SK-N-SH (cell line): ENCODE data around the gene TLE5. TPM values are rescaled to one million over a fixed set of nuclear protein-coding genes. Genes with fewer than 3 reads are reported as not detected.

ENCODE experiments used
- CTCF ChIA-PET: fragments of 300-600, 350-600 bp; formaldehyde crosslinking; extraction: SDS; loops from one replicate; lab custom pipeline; 2021; lab: Yijun Ruan, JAX
- POLR2A ChIA-PET: fragments of 350-600 bp; sonication (Branson Sonifier 250); formaldehyde crosslinking; extraction: SDS; loops from one replicate; lab custom pipeline; 2020; ENCODE audit warnings: antibody characterized with exemption, inconsistent platforms; lab: Yijun Ruan, JAX
- DNase-seq: peaks from one replicate; pipeline ENCODE4 v3.0.0; 2012
- H2AFZ ChIP-seq: fragments of 200-600 bp; sonication (generic); 2 replicates; pipeline ENCODE4 v1.8.1; 2016; ENCODE audit warnings: antibody characterized with exemption, mild to moderate bottlenecking, low read depth
- H3F3A ChIP-seq: fragments of 200-600 bp; sonication (generic); replicated peaks from 2 replicates; pipeline ENCODE3; 2016; ENCODE audit warnings: antibody characterized with exemption, mild to moderate bottlenecking; ENCODE audit not compliant: insufficient read depth
- H3K27ac ChIP-seq, 2 experiments: fragments of 200-500 bp in 1 of 2; fragments of 200-600 bp in 1 of 2; sonication (Bioruptor generic) in 1 of 2; sonication (generic), shearing (Covaris generic) in 1 of 2; 2 replicates each; pipeline versions ENCODE4 v1.5.1 to v1.6.1; 2014 to 2016; ENCODE audit warnings: low read depth in 2 of 2, inconsistent platforms in 1 of 2, low read length in 1 of 2, mild to moderate bottlenecking in 1 of 2, mixed read lengths in 1 of 2
- H3K27me3 ChIP-seq: fragments of 200-600 bp; sonication (generic), shearing (Covaris generic); 2 replicates; pipeline ENCODE4 v1.6.1; 2016; ENCODE audit warnings: mixed run types; ENCODE audit not compliant: insufficient read depth
- H3K36me3 ChIP-seq, 2 experiments: fragments of 200-500 bp in 1 of 2; fragments of 200-600 bp in 1 of 2; sonication (Bioruptor generic) in 1 of 2; sonication (generic) in 1 of 2; replicated peaks in 1 of 2; 2 replicates each; pipeline versions ENCODE3 to v1.5.1; 2014 to 2016; ENCODE audit warnings: low read length in 1 of 2, mild to moderate bottlenecking in 1 of 2; ENCODE audit not compliant: insufficient read depth in 2 of 2, control insufficient read depth in 1 of 2
- H3K4me1 ChIP-seq, 2 experiments: fragments of 200-500 bp in 1 of 2; fragments of 200-600 bp in 1 of 2; sonication (Bioruptor generic) in 1 of 2; sonication (generic), shearing (Covaris generic) in 1 of 2; 2 replicates each; pipeline versions ENCODE4 v1.5.1 to v1.6.1; 2014 to 2016; ENCODE audit warnings: low read depth in 1 of 2, low read length in 1 of 2, mixed run types in 1 of 2; ENCODE audit not compliant: insufficient read depth in 2 of 2, control insufficient read depth in 1 of 2
- H3K4me2 ChIP-seq: fragments of 200-600 bp; sonication (generic), shearing (Covaris generic); 2 replicates; pipeline ENCODE4 v1.6.1; 2017; ENCODE audit warnings: mixed run types
- H3K4me3 ChIP-seq, 2 experiments: fragments of 200-500 bp in 1 of 2; fragments of 200-600 bp in 1 of 2; sonication (Bioruptor generic) in 1 of 2; sonication (generic), shearing (Covaris generic) in 1 of 2; 2 replicates each; pipeline versions ENCODE4 v1.5.1 to v1.8.1; 2014 to 2016; ENCODE audit warnings: low read depth in 2 of 2, inconsistent platforms in 1 of 2, low read length in 1 of 2, mild to moderate bottlenecking in 1 of 2, mixed read lengths in 1 of 2, moderate library complexity in 1 of 2
- H3K79me2 ChIP-seq: fragments of 200-600 bp; sonication (generic); 2 replicates; pipeline ENCODE4 v1.8.1; 2017; ENCODE audit warnings: mild to moderate bottlenecking; ENCODE audit not compliant: insufficient read depth
- H3K9ac ChIP-seq: fragments of 200-600 bp; sonication (generic); 2 replicates; pipeline ENCODE4 v1.6.1; 2017; ENCODE audit warnings: mixed run types
- H3K9me2 ChIP-seq: fragments of 200-600 bp; sonication (generic); 2 replicates; pipeline ENCODE4 v1.6.1; 2017; ENCODE audit warnings: mixed run types
- H3K9me3 ChIP-seq: fragments of 200-600 bp; sonication (generic); 2 replicates; pipeline ENCODE4 v1.6.1; 2017; ENCODE audit warnings: mixed run types, mild to moderate bottlenecking, moderate library complexity
- H4K20me1 ChIP-seq: fragments of 200-600 bp; sonication (generic); 2 replicates; pipeline ENCODE4 v1.6.1; 2017; ENCODE audit warnings: mild to moderate bottlenecking, mixed run types; ENCODE audit not compliant: insufficient read depth
- CHD2 ChIP-seq: fragments of 150-350 bp; IDR thresholded peaks from 2 replicates; pipeline ENCODE4 v1.6.1; 2018; ENCODE audit warnings: low read length; ENCODE audit not compliant: partially characterized antibody
- ELF1 ChIP-seq: IDR thresholded peaks from 2 replicates; pipeline ENCODE4 v1.4.0; 2012
- FOXM1 ChIP-seq: IDR thresholded peaks from 2 replicates; pipeline ENCODE4 v1.4.0; 2012; ENCODE audit warnings: low read depth, mild to moderate bottlenecking
- GABPA ChIP-seq: IDR thresholded peaks from 2 replicates; pipeline ENCODE4 v1.4.0; 2012; ENCODE audit warnings: low read depth, mild to moderate bottlenecking
- GATA2 ChIP-seq: sonication (generic); formaldehyde crosslinking; IDR thresholded peaks from 2 replicates; pipeline ENCODE4 v1.5.0; 2020; ENCODE audit warnings: mild to moderate bottlenecking, missing genetic modification reagents
- MXI1 ChIP-seq: IDR thresholded peaks from 2 replicates; pipeline ENCODE4 v1.6.1; 2012; ENCODE audit warnings: mild to moderate bottlenecking, low read depth, low read length, improper control_type of control experiment
- NFIC ChIP-seq: IDR thresholded peaks from 2 replicates; pipeline ENCODE4 v1.4.0; 2012; ENCODE audit warnings: borderline replicate concordance
- NRF1 ChIP-seq: IDR thresholded peaks from 2 replicates; pipeline ENCODE4 v1.6.1; 2012; ENCODE audit warnings: low read depth, mild to moderate bottlenecking, low read length
- POLR2AphosphoS5 ChIP-seq: IDR thresholded peaks from 2 replicates; pipeline ENCODE4 v1.6.1; 2012; ENCODE audit warnings: low read depth, low read length
- RAD21 ChIP-seq: IDR thresholded peaks from 2 replicates; pipeline ENCODE4 v1.6.1; 2012; ENCODE audit warnings: mild to moderate bottlenecking, low read length
- RCOR1 ChIP-seq: fragments of 150-350 bp; IDR thresholded peaks from 2 replicates; pipeline ENCODE4 v1.6.1; 2017; ENCODE audit warnings: antibody characterized with exemption, low read length
- RXRA ChIP-seq: IDR thresholded peaks from 2 replicates; pipeline ENCODE4 v1.4.0; 2012; ENCODE audit warnings: low read depth, mild to moderate bottlenecking, borderline replicate concordance
- SIN3A ChIP-seq: IDR thresholded peaks from 2 replicates; pipeline ENCODE4 v1.6.1; 2012; ENCODE audit warnings: low read depth, mild to moderate bottlenecking, low read length, moderate library complexity, borderline replicate concordance
- SMC3 ChIP-seq: IDR thresholded peaks from 2 replicates; pipeline ENCODE4 v1.6.1; 2012; ENCODE audit warnings: low read depth, low read length, improper control_type of control experiment
- TCF12 ChIP-seq: IDR thresholded peaks from 2 replicates; pipeline ENCODE4 v1.4.0; 2012
- WGBS: methylation state at CpG from one replicate; pipeline ENCODE4 v1.1.6; 2017; ENCODE audit warnings: low lambda C conversion rate; 5-methylcytosine and 5-hydroxymethylcytosine counted together
- polyA plus RNA-seq, 3 experiments: library from polyadenylated mRNA; depleted of rRNA; stranded (reverse); fragments of >200 nt; gene quantifications; 2 replicates each; pipeline ENCODE4 v1.2.3, GENCODE V29; 2012
- TF ChIP-seq, protein P1 (sequence below): fragments of 150-350 bp; IDR thresholded peaks from 2 replicates; pipeline ENCODE4 v1.6.1; 2016; ENCODE audit warnings: mild to moderate bottlenecking, low read depth, low read length
- TF ChIP-seq, protein P2 (sequence below): fragments of 200-600 bp; sonication (generic); IDR thresholded peaks from 2 replicates; pipeline ENCODE4 v1.6.1; 2017; ENCODE audit warnings: antibody characterized with exemption, mild to moderate bottlenecking, moderate library complexity
- TF ChIP-seq, protein P3 (sequence below): IDR thresholded peaks from 2 replicates; pipeline ENCODE4; 2012
- TF ChIP-seq, protein P4 (sequence below): IDR thresholded peaks from 2 replicates; pipeline ENCODE4 v1.4.0; 2012; ENCODE audit warnings: low read depth, borderline replicate concordance
- TF ChIP-seq, protein P5 (sequence below): fragments of 150-350 bp; IDR thresholded peaks from 2 replicates; pipeline ENCODE4 v1.6.1; 2017; ENCODE audit warnings: antibody characterized with exemption, low read length, low read depth, borderline replicate concordance
- TF ChIP-seq, protein P6 (sequence below): IDR thresholded peaks from 2 replicates; pipeline ENCODE4 v1.4.0; 2012; ENCODE audit warnings: low read depth, borderline replicate concordance

Gene TLE5
- polyA plus RNA-seq, 1 of the 3 experiments (the other 2 are of a cell fraction) = 519 TPM

DNA sequence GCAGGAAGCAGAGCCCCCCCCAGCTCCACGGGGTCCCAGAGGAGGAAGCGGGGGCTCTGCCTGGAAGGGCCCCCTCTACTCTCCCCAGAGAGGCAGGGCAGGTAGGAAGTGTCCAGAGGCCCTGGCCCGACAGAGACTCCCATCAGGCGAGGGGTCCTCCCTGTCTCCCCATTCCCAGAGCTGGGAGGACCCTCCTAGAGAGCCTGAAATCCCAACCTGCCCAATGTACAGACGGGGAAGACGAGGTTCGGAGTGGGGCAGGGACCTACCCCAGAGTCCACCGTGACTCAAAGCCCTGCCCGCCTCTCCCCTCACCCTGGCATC lies 34.4 kb downstream of the TLE5 start:
- WGBS = 23% methylated on average over 9 of the region's 9 CpGs
- Histone ChIP-seq H3K9ac (no peak overlapping the region), H3K4me1 (peaks cover 0 to 5% of the 10 kb centered on the region in 2 experiments; a peak in 1 of 4 replicates), H3K27ac (no peak overlapping the region), H3K79me2 (no peaks in the 10 kb centered on the region), H3K9me2 (no peaks in the 10 kb centered on the region), H3F3A (peaks cover 4% of the 10 kb centered on the region), H3K4me3 (no peak overlapping the region), H3K36me3 (no peaks in the 10 kb centered on the region), H3K4me2 (no peak overlapping the region), H4K20me1 (no peaks in the 10 kb centered on the region), H3K9me3 (no peaks in the 10 kb centered on the region), H2AFZ (no peak overlapping the region), H3K27me3 (peaks cover 93% of the 10 kb centered on the region)
- POLR2A ChIA-PET = no interaction called here
- no peak for DNase-seq
- TF ChIP-seq NRF1 (no peak), FOXM1 (no peak), TCF12 (no peak), GATA2 (CRISPR knock-in tag) (no peak), CHD2 (no peak), SIN3A (no peak), RAD21 (no peak)
- TF ChIP-seq, protein P1, sequence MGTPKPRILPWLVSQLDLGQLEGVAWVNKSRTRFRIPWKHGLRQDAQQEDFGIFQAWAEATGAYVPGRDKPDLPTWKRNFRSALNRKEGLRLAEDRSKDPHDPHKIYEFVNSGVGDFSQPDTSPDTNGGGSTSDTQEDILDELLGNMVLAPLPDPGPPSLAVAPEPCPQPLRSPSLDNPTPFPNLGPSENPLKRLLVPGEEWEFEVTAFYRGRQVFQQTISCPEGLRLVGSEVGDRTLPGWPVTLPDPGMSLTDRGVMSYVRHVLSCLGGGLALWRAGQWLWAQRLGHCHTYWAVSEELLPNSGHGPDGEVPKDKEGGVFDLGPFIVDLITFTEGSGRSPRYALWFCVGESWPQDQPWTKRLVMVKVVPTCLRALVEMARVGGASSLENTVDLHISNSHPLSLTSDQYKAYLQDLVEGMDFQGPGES = no peak
- TF ChIP-seq, protein P2, sequence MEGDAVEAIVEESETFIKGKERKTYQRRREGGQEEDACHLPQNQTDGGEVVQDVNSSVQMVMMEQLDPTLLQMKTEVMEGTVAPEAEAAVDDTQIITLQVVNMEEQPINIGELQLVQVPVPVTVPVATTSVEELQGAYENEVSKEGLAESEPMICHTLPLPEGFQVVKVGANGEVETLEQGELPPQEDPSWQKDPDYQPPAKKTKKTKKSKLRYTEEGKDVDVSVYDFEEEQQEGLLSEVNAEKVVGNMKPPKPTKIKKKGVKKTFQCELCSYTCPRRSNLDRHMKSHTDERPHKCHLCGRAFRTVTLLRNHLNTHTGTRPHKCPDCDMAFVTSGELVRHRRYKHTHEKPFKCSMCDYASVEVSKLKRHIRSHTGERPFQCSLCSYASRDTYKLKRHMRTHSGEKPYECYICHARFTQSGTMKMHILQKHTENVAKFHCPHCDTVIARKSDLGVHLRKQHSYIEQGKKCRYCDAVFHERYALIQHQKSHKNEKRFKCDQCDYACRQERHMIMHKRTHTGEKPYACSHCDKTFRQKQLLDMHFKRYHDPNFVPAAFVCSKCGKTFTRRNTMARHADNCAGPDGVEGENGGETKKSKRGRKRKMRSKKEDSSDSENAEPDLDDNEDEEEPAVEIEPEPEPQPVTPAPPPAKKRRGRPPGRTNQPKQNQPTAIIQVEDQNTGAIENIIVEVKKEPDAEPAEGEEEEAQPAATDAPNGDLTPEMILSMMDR = no peak
- TF ChIP-seq, protein P3, sequence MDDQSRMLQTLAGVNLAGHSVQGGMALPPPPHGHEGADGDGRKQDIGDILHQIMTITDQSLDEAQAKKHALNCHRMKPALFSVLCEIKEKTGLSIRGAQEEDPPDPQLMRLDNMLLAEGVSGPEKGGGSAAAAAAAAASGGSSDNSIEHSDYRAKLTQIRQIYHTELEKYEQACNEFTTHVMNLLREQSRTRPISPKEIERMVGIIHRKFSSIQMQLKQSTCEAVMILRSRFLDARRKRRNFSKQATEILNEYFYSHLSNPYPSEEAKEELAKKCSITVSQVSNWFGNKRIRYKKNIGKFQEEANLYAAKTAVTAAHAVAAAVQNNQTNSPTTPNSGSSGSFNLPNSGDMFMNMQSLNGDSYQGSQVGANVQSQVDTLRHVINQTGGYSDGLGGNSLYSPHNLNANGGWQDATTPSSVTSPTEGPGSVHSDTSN = no peak
- CTCF ChIA-PET = interaction anchor here (1.0 to 2.1 kb wide), 4 partner anchors 8 to 81 kb away, joined by 3 to 6 read pairs (median 4); no protein-coding TSS in a partner anchor

DNA sequence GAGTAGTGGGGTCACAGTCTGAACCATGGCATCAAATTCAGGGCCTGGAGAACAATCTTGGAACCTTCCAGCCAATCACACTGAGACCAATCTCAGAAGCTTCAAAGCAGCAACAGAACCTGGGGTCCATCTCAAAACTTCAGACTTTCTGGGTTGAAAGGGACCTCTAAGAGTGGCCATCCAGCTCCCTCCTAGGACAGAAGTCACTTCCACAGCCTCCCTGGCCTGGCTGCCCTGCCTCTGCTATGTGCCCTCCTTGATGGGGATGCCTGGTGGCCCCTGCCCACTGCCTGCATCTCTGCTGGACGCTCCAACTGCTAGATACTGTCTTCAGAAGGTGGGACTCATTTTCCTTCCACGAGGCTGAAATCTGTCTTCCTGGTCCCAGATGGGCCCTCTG lies 35.0 kb downstream of the TLE5 start:
- Histone ChIP-seq H3K9ac (no peak overlapping the region), H3K4me2 (no peak overlapping the region), H4K20me1 (no peaks in the 10 kb centered on the region), H3K4me3 (no peak overlapping the region), H3K36me3 (no peaks in the 10 kb centered on the region), H3K27me3 (peaks cover 87% of the 10 kb centered on the region), H3K9me3 (no peaks in the 10 kb centered on the region), H2AFZ (no peak overlapping the region), H3F3A (peaks cover 4% of the 10 kb centered on the region), H3K79me2 (no peaks in the 10 kb centered on the region), H3K9me2 (no peaks in the 10 kb centered on the region), H3K27ac (no peak overlapping the region), H3K4me1 (peaks cover 0 to 5% of the 10 kb centered on the region in 2 experiments; a peak in 1 of 4 replicates)
- WGBS = 30% methylated on average over 2 of the region's 2 CpGs
- POLR2A ChIA-PET = no interaction called here
- no peak for DNase-seq
- CTCF ChIA-PET = interaction anchor here (1.0 to 2.1 kb wide), 4 partner anchors 9 to 81 kb away, joined by 3 to 6 read pairs (median 4); no protein-coding TSS in a partner anchor
- no peak for TF ChIP-seq ELF1
- TF ChIP-seq TCF12 = no peak
- no peak for TF ChIP-seq GABPA
- TF ChIP-seq RXRA = no peak
- no peak for TF ChIP-seq NFIC
- TF ChIP-seq, protein P4, sequence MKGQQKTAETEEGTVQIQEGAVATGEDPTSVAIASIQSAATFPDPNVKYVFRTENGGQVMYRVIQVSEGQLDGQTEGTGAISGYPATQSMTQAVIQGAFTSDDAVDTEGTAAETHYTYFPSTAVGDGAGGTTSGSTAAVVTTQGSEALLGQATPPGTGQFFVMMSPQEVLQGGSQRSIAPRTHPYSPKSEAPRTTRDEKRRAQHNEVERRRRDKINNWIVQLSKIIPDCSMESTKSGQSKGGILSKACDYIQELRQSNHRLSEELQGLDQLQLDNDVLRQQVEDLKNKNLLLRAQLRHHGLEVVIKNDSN = no peak
- TF ChIP-seq, protein P5, sequence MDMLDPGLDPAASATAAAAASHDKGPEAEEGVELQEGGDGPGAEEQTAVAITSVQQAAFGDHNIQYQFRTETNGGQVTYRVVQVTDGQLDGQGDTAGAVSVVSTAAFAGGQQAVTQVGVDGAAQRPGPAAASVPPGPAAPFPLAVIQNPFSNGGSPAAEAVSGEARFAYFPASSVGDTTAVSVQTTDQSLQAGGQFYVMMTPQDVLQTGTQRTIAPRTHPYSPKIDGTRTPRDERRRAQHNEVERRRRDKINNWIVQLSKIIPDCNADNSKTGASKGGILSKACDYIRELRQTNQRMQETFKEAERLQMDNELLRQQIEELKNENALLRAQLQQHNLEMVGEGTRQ = no peak
- TF ChIP-seq POLR2AphosphoS5 = no peak
- no peak for TF ChIP-seq NRF1
- no peak for TF ChIP-seq SMC3
- TF ChIP-seq CHD2 = no peak
- TF ChIP-seq MXI1 = no peak
- TF ChIP-seq, protein P6, sequence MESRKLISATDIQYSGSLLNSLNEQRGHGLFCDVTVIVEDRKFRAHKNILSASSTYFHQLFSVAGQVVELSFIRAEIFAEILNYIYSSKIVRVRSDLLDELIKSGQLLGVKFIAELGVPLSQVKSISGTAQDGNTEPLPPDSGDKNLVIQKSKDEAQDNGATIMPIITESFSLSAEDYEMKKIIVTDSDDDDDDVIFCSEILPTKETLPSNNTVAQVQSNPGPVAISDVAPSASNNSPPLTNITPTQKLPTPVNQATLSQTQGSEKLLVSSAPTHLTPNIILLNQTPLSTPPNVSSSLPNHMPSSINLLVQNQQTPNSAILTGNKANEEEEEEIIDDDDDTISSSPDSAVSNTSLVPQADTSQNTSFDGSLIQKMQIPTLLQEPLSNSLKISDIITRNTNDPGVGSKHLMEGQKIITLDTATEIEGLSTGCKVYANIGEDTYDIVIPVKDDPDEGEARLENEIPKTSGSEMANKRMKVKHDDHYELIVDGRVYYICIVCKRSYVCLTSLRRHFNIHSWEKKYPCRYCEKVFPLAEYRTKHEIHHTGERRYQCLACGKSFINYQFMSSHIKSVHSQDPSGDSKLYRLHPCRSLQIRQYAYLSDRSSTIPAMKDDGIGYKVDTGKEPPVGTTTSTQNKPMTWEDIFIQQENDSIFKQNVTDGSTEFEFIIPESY = no peak
- no peak for TF ChIP-seq RCOR1
